BJ (cell line): ENCODE results near the gene TRIB2. TPM values are rescaled to one million over a fixed set of nuclear protein-coding genes. Genes with fewer than 3 reads are reported as not detected.
A peak's percentile ranks its signal among the peaks of the same experiment; 100 is the strongest.

Experiments used
- CTCF ChIA-PET: fragments of 350-600 bp; formaldehyde crosslinking; extraction: SDS; loops from one replicate; lab custom pipeline; 2021; ENCODE audit warnings: antibody characterized with exemption, inconsistent platforms; lab: Yijun Ruan, JAX
- POLR2A ChIA-PET: fragments of 300-600 bp; sonication (Branson Sonifier 250); formaldehyde crosslinking; extraction: SDS; loops from one replicate; lab custom pipeline; 2021; ENCODE audit warnings: antibody characterized with exemption; lab: Charles Lee
- DNase-seq: peaks from one replicate; pipeline ENCODE4 v3.0.0-alpha.2; 2011; ENCODE audit warnings: low read depth
- H3K27me3 ChIP-seq: 2 replicates; pipeline ENCODE4 v1.6.0; 2011; ENCODE audit warnings: low read length; ENCODE audit not compliant: control insufficient read depth, insufficient read depth
- H3K36me3 ChIP-seq: 2 replicates; pipeline ENCODE4 v1.5.1; 2011; ENCODE audit warnings: low read length; ENCODE audit not compliant: control insufficient read depth, insufficient read depth
- H3K4me3 ChIP-seq: 2 replicates; pipeline ENCODE4 v1.5.1; 2011; ENCODE audit warnings: low read depth, mild to moderate bottlenecking, control low read depth, low read length
- polyA plus RNA-seq: library from polyadenylated mRNA; depleted of rRNA; stranded (reverse); fragments of >200 nt; gene quantifications from 2 replicates; pipeline ENCODE4 v1.2.3, GENCODE V29; 2011
- TF ChIP-seq, protein P1 (sequence below): IDR thresholded peaks from 2 replicates; pipeline ENCODE4 v1.5.1; 2011; ENCODE audit warnings: low read depth, mild to moderate bottlenecking, control low read depth, inconsistent platforms, low read length, moderate library complexity; ENCODE audit not compliant: insufficient read depth

Gene TRIB2
- polyA plus RNA-seq, 1 experiment, result 11.0 TPM

DNA sequence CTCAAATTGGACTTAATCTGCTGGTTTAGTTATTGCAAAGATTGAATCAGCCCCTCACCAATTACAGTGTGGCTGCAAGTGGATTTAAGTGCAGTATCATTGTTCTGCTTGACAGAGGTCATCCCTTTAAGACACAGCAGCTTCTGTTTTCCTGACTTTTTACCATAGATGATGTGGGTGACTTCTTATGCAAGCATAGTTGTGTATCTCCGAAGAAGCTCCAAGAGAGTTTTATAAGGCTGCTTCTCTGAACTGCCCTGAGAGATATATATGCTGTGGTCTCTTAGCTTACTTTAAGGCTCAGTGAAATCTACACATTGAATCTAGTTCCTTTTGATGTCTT, 3.5 kb downstream of the TRIB2 start:
- H3K36me3 ChIP-seq, result peaks cover 9% of the 10 kb centered on the region
- ChIA-PET CTCF (interaction anchor here (0.8 to 5.7 kb wide), 6 partner anchors 89 to 857 kb away, joined by 3 to 40 read pairs (median 6); no protein-coding TSS in a partner anchor), POLR2A (interaction anchor here (0.6 kb wide), 1 partner anchor 86 kb away, joined by 3 read pairs; no protein-coding TSS in a partner anchor)
- no peak for DNase-seq
- TF ChIP-seq, protein P1, sequence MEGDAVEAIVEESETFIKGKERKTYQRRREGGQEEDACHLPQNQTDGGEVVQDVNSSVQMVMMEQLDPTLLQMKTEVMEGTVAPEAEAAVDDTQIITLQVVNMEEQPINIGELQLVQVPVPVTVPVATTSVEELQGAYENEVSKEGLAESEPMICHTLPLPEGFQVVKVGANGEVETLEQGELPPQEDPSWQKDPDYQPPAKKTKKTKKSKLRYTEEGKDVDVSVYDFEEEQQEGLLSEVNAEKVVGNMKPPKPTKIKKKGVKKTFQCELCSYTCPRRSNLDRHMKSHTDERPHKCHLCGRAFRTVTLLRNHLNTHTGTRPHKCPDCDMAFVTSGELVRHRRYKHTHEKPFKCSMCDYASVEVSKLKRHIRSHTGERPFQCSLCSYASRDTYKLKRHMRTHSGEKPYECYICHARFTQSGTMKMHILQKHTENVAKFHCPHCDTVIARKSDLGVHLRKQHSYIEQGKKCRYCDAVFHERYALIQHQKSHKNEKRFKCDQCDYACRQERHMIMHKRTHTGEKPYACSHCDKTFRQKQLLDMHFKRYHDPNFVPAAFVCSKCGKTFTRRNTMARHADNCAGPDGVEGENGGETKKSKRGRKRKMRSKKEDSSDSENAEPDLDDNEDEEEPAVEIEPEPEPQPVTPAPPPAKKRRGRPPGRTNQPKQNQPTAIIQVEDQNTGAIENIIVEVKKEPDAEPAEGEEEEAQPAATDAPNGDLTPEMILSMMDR, result no peak
- H3K27me3 ChIP-seq, result no peaks in the 10 kb centered on the region
- H3K4me3 ChIP-seq, result peak overlapping the region; percentile 77

DNA sequence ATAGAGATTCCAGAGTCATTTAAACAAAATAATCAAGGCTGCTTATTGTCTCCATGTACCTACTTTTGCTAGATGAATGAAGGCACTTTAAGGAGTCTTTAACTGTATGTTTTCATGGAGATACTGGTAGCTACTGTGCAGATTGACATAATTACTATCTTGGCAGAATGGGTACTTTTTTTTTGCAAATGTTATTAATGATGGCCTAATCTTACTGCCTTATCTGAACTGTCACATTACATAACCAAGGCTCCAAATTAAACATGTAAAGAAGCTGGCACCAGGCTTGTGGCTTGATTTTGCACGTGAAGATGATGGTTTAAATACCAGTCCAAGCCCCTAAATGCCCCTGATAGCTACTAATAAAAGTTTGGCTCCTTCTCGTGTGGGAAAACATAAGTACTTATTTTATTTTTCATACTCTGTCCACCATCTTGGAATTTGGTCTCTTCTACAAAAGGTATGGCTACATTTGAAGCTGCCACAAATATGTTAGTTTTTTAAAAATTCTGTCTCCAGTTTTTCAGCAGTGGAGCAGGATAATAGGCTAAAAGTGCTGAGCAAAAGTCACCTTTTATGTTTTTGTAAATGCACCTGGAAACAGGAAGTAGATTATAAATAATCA, 4.1 kb downstream of the TRIB2 start:
- DNase-seq, result no peak
- Histone ChIP-seq H3K36me3 (peaks cover 14% of the 10 kb centered on the region), H3K4me3 (peak overlapping the region; percentile 77), H3K27me3 (no peaks in the 10 kb centered on the region)
- CTCF ChIA-PET, result interaction anchor here (1.3 to 5.7 kb wide), 5 partner anchors 89 to 286 kb away, joined by 3 to 40 read pairs (median 7); no protein-coding TSS in a partner anchor
- TF ChIP-seq, protein P1, result no peak
- POLR2A ChIA-PET, result no interaction called here

DNA sequence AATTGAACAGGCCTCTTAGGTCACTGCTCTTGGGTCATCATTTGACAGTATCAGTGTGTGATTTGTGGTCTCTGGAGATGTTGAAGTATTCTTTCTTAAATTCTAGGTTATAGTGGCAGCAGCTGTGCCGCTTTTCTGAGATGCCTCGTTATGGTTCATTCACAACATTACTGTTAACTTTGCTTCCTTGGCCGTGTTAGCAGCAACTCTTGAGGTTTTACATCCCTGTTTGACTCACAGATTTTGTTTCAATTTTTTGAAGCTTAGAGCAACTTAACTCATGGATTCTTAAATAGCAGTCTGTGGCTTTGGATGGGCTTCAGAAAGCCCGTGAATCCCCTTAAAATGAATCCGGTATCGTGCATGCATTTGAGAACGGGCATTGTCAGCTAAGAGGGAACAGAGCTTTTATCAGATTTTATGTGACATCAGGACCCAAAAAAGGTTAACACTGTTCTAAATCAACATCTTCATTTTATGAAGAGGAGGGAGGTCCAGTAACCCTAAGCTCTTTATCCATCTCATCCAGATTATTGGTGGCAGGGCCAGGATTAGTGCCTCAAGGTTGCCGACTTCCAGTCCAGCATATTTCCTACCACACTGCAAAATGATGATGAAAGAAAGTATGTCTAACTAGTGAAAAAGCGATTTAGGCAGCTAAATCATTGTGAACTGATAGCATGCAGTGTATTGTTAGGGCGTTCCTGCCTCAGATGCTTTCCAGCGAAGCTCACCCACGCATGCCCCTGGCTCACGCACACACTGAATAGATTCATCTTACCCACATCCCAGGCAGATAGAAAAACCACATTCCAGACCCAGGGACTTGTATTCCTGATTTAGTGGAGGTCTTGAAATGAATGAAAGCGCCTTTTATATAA, 5.1 kb downstream of the TRIB2 start:
- Histone ChIP-seq H3K27me3 (no peaks in the 10 kb centered on the region), H3K36me3 (peaks cover 20% of the 10 kb centered on the region), H3K4me3 (peak overlapping the region; percentile 23)
- TF ChIP-seq, protein P1, result no peak
- ChIA-PET CTCF (interaction anchor here (0.6 to 5.7 kb wide), 5 partner anchors 58 to 285 kb away, joined by 3 to 40 read pairs (median 5); no protein-coding TSS in a partner anchor), POLR2A (interaction anchor here (0.5 kb wide), 2 partner anchors 83 to 975 kb away, joined by 3 to 5 read pairs; partner anchors contain the start of gene LPIN1)
- peak; percentile 61 for DNase-seq

DNA sequence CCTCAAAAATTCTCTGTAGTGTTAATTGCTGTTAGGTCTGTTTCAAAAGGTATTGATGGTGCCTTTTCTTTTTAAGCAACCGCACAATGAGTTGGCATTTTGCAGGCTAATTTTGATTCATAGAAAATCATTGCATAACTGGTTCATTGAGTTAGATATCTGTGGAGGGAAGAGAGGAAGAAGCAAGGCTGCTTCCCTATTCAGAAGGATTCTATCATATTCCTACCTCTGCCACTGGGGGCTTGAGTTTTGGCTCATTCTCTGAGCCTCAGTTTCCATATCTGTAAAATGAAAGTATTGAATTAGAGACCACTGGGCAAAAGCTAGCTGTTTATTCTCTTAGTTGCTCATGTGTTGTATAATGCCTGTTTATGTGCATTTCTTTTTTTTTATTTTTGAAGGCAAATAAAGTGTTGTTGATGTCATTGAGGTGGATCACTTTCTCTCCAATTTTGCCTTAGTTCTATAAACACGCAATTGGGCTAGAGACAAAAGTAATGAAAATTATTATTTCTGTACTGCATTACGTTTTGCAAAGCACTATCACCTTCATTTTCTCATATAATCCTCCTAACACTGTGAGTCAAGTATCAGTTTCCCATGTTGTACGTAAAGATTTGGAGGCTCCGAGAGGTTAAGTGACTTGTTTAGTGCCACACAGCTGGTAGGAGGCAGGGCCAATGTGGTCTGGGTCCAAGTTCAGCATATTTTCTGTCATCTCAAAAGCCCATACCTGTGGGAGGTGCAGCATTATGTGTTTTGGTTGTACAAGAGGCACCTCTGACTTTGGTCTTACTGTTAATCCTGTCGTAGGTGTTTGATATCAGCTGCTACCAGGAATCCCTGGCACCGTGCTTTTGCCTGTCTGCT, 5.9 kb downstream of the TRIB2 start:
- H3K4me3 ChIP-seq, result no peak overlapping the region
- POLR2A ChIA-PET, result no interaction called here
- TF ChIP-seq, protein P1, result no peak

More for the DNA sequence above, 5.9 kb downstream of the TRIB2 start:
- Histone ChIP-seq H3K36me3 (peaks cover 25% of the 10 kb centered on the region), H3K27me3 (no peaks in the 10 kb centered on the region)
- DNase-seq, result no peak
- CTCF ChIA-PET, result interaction anchor here (4.5 to 5.7 kb wide), 2 partner anchors 208 to 284 kb away, joined by 21 to 40 read pairs; no protein-coding TSS in a partner anchor
